GM18526 (cell line): Measurements from ENCODE around the gene APOD.

Experiments
- POLR2A ChIP-seq: IDR thresholded peaks from 3 replicates; pipeline ENCODE4 v1.6.1; 2011; ENCODE audit not compliant: insufficient read length; ENCODE audit errors: extremely low read depth

APOD gene

DNA sequence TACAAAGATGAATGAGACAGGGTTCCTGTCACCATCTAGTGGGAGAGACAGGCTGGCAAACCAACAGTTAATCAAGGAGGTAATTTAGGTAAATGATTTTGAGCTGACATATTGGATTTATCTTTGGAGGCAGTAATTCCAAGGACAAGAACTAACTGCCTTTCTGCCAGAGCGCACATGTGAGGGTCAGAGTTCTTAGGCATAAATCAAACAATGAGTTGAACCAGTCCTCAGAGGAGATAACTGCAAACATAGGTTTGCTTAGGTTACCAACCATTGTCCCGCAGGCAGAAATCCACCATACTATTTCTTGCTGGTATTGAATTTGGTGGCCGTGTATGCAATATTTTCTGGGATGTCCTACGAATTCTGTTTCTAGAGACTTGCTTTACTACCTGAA lies 26.4 kb downstream of the APOD start:
- TF ChIP-seq POLR2A: no peak

- TF ChIP-seq POLR2A: no peak
Observed at GRCh38 chr3:195556390-195556789, 27.4 kb downstream of the APOD start.

GRCh38 chr3:195555110-195555509 lies 28.6 kb downstream of the APOD start:
- TF ChIP-seq POLR2A: no peak

DNA sequence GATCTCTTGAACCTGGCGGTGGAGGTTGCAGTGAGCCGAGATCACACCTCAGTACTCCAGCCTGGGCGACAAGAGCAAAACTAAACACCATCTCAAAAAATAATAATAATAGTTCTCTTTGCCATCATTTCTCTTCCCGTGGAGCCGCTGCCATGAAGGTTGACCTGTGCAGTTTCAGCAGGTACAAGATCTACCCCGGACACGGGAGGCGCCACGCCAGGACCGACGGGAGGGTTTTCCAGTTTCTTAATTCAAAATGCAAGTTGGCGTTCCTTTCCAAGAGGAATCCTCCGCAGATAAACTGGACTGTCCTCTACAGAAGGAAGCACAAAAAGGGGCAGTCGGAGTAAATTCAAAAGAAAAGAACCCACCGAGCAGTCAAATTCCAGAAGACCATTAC lies 29.3 kb downstream of the APOD start:
- TF ChIP-seq POLR2A: no peak

- TF ChIP-seq POLR2A: no peak
Observed at GRCh38 chr3:195553268-195553667, 30.5 kb downstream of the APOD start.

GRCh38 chr3:195551381-195551978 lies 32.3 kb downstream of the APOD start:
- TF ChIP-seq POLR2A: no peak

DNA sequence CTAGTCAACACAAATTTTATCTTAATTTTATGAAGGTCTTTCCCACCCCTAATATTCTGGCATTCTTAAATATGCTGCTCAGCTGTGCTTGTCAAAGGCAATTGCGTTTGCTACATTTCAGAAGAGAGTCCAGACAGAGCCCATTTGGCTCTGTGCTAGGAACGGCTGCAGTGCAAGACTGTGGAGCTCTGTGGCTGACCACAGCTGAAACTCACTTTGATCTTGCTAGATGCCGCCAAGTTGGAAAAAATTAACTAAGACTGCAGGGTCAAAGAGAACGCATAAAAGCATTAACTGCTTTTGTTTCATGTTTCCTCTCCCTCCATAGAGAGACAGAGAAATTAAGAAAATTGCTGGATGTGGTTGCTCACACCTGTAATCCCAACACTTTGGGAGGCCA lies 33.0 kb downstream of the APOD start:
- no peak for TF ChIP-seq POLR2A

DNA sequence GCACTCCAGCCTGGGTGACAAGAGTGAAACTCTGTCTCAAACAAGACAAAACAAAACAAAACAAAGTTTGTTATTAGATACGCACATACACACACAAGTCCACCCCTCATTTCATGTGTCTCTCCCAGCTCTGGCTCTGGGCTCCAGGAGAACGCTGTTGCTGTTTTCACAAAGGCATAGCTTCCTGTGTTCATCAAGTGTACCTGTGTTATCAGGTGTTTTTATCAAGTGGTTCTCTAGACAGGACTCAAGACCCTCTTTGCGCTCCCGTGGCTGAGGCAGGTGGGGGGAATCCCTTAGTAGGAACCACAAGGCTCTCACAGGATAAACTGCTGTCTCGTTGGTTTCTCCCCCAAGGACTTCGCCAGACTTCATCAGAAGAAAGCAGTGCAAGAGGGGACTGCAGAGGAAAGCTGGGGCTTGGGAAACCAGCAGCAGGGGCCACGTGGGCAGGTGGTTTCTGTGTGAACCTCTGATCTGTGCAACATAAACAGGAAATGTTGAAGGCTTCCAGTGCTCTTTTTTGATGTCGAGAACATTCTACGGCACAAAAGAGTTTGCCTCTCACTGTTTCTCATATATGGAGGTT lies 33.7 kb downstream of the APOD start:
- peak; percentile 28 for TF ChIP-seq POLR2A

DNA sequence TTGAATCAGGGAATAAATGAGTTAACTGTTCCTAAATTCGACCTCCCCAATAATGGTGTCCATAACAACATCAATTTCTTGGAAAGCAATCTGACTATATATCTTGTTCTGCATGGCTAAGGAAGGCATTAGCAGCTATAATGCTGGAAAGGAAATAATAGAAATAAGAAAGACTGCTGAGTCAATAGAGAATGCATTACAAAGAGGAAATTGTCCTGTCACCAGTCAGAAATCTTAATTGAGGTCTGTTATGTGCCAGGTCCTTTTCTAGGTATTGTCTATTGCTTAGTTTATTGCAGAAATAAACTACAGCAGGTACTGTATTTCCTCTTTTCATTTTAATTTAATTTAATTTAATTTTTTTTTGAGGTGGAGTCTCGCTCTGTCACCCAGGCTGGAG lies 34.8 kb downstream of the APOD start:
- TF ChIP-seq POLR2A: no peak

- TF ChIP-seq POLR2A: no peak
Observed at GRCh38 chr3:195548501-195548900, 35.2 kb downstream of the APOD start.

DNA sequence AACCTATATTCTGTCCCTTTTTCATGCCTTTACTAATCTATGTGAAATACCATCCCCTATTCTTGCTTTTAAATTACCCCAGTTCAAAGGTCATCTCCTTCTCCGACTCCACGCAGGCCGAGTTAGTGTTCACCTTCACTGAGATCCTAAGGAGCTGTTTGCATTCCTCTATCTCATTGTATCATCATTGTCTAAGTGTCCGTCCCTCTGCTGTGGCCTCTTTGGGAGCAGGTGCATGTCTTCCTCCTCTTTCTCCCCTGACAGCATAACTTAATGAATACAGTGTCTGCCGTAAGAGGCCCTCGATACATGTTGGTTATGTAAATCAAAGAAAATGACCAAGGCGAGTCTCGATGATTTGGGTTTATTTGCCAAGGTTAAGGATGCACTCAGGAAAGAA lies 35.7 kb downstream of the APOD start:
- no peak for TF ChIP-seq POLR2A

DNA sequence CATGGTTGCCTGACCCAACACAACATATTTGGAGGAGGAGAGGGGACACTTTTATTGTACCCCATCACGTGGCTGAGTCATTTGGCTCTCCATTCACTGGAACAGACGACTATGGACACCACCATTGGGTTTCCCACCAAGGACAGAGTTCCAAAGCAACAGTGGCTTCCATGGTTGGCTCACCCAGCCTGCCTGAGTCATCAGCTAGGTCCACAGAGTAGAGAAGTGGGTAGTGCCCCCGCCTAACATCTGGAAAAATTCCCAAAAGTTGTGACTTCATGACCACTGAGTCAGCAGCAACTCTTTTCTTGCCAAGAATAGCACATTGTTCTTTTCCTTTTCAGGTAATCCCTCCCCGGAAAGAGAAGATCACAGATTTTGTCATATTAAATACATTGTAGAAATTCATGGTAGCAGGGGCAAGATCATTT lies 37.6 kb downstream of the APOD start:
- TF ChIP-seq POLR2A: no peak

- no peak for TF ChIP-seq POLR2A
Observed at GRCh38 chr3:195544634-195545033, 39.1 kb downstream of the APOD start.

DNA sequence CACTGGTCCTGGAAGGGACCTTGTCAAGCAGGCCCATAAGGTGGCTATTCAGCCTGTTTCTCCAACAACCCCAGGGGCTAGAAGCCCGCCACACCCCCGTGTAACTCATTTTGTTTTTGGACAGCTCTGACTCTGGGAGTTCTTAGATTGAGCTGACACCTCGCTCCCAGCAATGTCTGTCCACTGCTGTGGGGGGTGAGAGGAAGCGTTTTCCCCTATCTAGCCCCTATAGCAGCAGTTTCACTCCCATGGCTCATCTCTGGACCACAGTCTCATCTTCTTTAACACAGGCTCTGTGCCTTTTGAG lies 39.6 kb downstream of the APOD start:
- TF ChIP-seq POLR2A: no peak

DNA sequence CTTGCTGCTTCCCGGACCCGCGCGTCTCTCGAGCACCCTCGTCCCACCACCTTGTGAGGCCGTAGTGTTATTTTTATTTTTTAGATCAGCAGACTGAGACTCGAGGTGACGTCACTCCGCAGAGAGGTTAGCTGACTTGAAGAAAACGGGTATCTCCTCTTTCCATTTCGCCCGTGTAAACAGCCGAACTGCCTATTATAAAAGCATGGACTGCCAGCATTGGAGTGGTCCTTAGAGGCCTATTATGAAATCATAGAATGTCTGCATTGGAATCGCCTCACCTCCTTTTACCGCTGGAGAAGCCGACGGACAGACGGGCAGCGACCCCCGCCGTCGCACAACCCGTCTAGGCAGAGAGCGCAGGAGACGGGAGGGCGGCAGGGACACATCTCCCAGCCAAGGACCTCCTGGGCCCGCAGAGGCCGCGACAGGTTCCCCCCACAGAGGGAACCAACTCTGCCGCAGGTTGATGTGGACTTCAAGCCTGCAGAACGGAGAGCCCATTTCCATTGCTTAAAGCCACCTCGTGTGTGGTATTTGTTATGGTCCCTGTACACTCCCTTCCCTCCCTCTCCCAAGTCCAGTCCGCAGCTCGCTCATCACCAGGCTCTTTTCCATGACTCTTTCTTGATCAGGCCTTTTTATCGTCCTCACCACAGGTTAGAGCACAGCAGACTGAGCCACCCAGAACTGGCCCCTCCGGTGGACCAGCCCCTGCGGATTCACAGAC lies 40.1 kb downstream of the APOD start:
- no peak for TF ChIP-seq POLR2A

GRCh38 chr3:195542698-195543499 lies 40.8 kb downstream of the APOD start, which contains the start of gene PPP1R2:
Gene PPP1R2 (minus strand): TSS chr3:195543325. CDS start chr3:195543025, 300 bp downstream.
- peak; percentile 98 for TF ChIP-seq POLR2A

- TF ChIP-seq POLR2A: no peak
Observed at GRCh38 chr3:195542316-195542697, 41.4 kb downstream of the APOD start.

DNA sequence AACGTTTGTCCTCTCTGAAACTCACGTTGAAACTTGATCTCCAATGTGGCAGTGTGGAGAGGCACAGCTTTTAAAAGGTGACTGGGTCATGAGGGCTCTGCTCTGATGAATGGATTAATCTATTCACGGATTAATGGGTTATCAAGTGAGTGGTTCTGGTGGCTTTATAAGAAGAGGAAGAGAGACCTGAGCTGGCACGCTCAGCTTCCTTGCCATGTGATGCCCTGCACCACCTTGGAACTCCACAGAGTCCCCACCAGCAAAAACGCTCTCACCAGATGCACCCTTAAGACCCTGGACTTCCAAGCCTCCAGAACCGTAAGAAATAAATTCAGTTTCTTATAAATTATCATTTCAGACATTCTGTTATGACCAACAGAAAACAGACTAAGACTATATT lies 43.2 kb downstream of the APOD start:
- no peak for TF ChIP-seq POLR2A
